Measurements from ENCODE around the gene PCDHGA4. TPM values are rescaled to one million over a fixed set of nuclear protein-coding genes. Genes with fewer than 3 reads are reported as not detected.
"Not testable (repeated sequence)": the region's sequence is repeated elsewhere in the genome, so short reads cannot be mapped to it uniquely, and the experiment has no call there.

Gene PCDHGA4
- total and polyA plus RNA-seq, 2 of the 13 experiments (the other 11 are each of a cell fraction or from before 2014, with no cell fraction given) = 0.49 to 0.58 TPM

- Histone ChIP-seq H2AFZ (ENCODE audit: low read length) (no peak overlapping the region), H3K4me3 (replicated peaks in 1 of 3; ENCODE audit: insufficient read depth in 1 of 3, low read depth in 2 of 3, low read length in 3 of 3) (no peak overlapping the region), H3K36me3 (replicated peaks in 1 of 2; ENCODE audit: control insufficient read depth in 1 of 2, insufficient read depth in 2 of 2, low read length in 2 of 2) (no peaks in the 10 kb centered on the region), H3K27me3 (ENCODE audit: control insufficient read depth in 1 of 2, insufficient read depth in 2 of 2, low read length in 2 of 2) (no peaks in the 10 kb centered on the region), H3K4me2 (ENCODE audit: low read depth, low read length) (no peak overlapping the region), H3K79me2 (ENCODE audit: insufficient read depth, low read length) (no peaks in the 10 kb centered on the region), H4K20me1 (ENCODE audit: insufficient read depth, low read length) (no peaks in the 10 kb centered on the region), H3K4me1 (ENCODE audit: insufficient read depth, low read length) (peaks cover 5% of the 10 kb centered on the region; the same call in 1 of the 2 replicates), H3K9ac (ENCODE audit: insufficient read depth, low read depth, low read length) (no peak overlapping the region), H3K9me3 (ENCODE audit: low read length) (peaks cover 51% of the 10 kb centered on the region), H3K27ac (ENCODE audit: extremely low read length, insufficient read depth, low read length) (no peak overlapping the region)
- no peak for ATAC-seq
- 64% methylated on average over 16 of the region's 21 CpGs for WGBS (ENCODE audit: low lambda C conversion rate)
- TF ChIP-seq ZNF563 (CRISPR knock-in tag; IDR thresholded peaks at IDR 0.05) = no peak
- TF ChIP-seq ZSCAN20 (CRISPR knock-in tag; IDR thresholded peaks at IDR 0.05; ENCODE audit: borderline replicate concordance) = no peak
- no peak for TF ChIP-seq MYNN (CRISPR knock-in tag; IDR thresholded peaks at IDR 0.05; ENCODE audit: low read depth)
- TF ChIP-seq FOXJ3 (CRISPR knock-in tag; IDR thresholded peaks at IDR 0.05; ENCODE audit: borderline replicate concordance) = no peak
- TF ChIP-seq ZNF446 (CRISPR knock-in tag; IDR thresholded peaks at IDR 0.05) = no peak
- TF ChIP-seq ZNF12 (CRISPR knock-in tag; IDR thresholded peaks at IDR 0.05) = no peak
- no peak for TF ChIP-seq CEBPG (CRISPR knock-in tag; IDR thresholded peaks at IDR 0.05)
- no peak for TF ChIP-seq ZSCAN9 (CRISPR knock-in tag; IDR thresholded peaks at IDR 0.05; ENCODE audit: borderline replicate concordance)
- TF ChIP-seq ZNF572 (CRISPR knock-in tag; IDR thresholded peaks at IDR 0.05) = no peak
- no peak for TF ChIP-seq RELA (CRISPR knock-in tag; IDR thresholded peaks at IDR 0.05)
- no peak for TF ChIP-seq ZNF337 (CRISPR knock-in tag; IDR thresholded peaks at IDR 0.05; ENCODE audit: borderline replicate concordance, low read depth)
- TF ChIP-seq ZNF460 (CRISPR knock-in tag; IDR thresholded peaks at IDR 0.05; ENCODE audit: borderline replicate concordance) = no peak
- TF ChIP-seq, protein P1, sequence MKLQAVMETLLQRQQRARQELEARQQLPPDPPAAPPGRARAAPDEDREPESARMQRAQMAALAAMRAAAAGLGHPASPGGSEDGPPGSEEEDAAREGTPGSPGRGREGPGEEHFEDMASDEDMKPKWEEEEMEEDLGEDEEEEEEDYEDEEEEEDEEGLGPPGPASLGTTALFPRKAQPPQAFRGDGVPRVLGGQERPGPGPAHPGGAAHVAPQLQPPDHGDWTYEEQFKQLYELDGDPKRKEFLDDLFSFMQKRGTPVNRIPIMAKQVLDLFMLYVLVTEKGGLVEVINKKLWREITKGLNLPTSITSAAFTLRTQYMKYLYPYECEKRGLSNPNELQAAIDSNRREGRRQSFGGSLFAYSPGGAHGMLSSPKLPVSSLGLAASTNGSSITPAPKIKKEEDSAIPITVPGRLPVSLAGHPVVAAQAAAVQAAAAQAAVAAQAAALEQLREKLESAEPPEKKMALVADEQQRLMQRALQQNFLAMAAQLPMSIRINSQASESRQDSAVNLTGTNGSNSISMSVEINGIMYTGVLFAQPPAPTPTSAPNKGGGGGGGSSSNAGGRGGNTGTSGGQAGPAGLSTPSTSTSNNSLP (IDR thresholded peaks at IDR 0.05; ENCODE audit: low read depth, low read length) = no peak
- TF ChIP-seq PHF5A (CRISPR knock-in tag; IDR thresholded peaks at IDR 0.05; ENCODE audit: low read depth, unreplicated experiment) = no peak
- no peak for TF ChIP-seq SRY (CRISPR knock-in tag; IDR thresholded peaks at IDR 0.05)
- no peak for TF ChIP-seq ZBTB33 (CRISPR knock-in tag; IDR thresholded peaks at IDR 0.05)
- FAIRE-seq = no peak
- in situ Hi-C loops (cut with HindIII; ENCODE audit: extremely low pct_ligation_motif_present, low pct_unique_long_range_greater_than_20kb) = no loop called here
- no peak for DNase-seq (ENCODE audit: low spot score)
- ChIA-PET POLR2A (no interaction called here), CTCF (ENCODE audit: low intra/inter-chr PET ratio, low total read pairs) (no interaction called here)
- intact Hi-C loops (cut with micrococcal nuclease; ENCODE audit: unreplicated experiment) = no loop called here
- BruUV-seq (replicated peaks) = no TSS peak
Observed at GRCh38 chr5:141393267-141393666, 38.4 kb downstream of the PCDHGA4 start.

GRCh38 chr5:141394401-141395187, 39.8 kb downstream of the PCDHGA4 start:
- CTCF ChIA-PET (ENCODE audit: low intra/inter-chr PET ratio, low total read pairs); H3K27me3 ChIP-seq (ENCODE audit: control insufficient read depth in 1 of 2, insufficient read depth in 2 of 2, low read length in 2 of 2); intact Hi-C loops (cut with micrococcal nuclease; ENCODE audit: unreplicated experiment): not testable (repeated sequence)

More at GRCh38 chr5:141394401-141395187, 39.8 kb downstream of the PCDHGA4 start:
- H3K9ac ChIP-seq (ENCODE audit: insufficient read depth, low read depth, low read length); H3K27ac ChIP-seq (ENCODE audit: extremely low read length, insufficient read depth, low read length); ATAC-seq; H2AFZ ChIP-seq (ENCODE audit: low read length); H3K4me3 ChIP-seq (replicated peaks in 1 of 3; ENCODE audit: insufficient read depth in 1 of 3, low read depth in 2 of 3, low read length in 3 of 3); H3K4me2 ChIP-seq (ENCODE audit: low read depth, low read length); H3K36me3 ChIP-seq (replicated peaks in 1 of 2; ENCODE audit: control insufficient read depth in 1 of 2, insufficient read depth in 2 of 2, low read length in 2 of 2); POLR2A ChIA-PET; BruUV-seq (replicated peaks); DNase-seq (ENCODE audit: low spot score); H3K4me1 ChIP-seq (ENCODE audit: insufficient read depth, low read length); H3K79me2 ChIP-seq (ENCODE audit: insufficient read depth, low read length); in situ Hi-C loops (cut with HindIII; ENCODE audit: extremely low pct_ligation_motif_present, low pct_unique_long_range_greater_than_20kb); FAIRE-seq; H4K20me1 ChIP-seq (ENCODE audit: insufficient read depth, low read length): not testable (repeated sequence)
- WGBS (ENCODE audit: low lambda C conversion rate) = 82% methylated on average over 23 of the region's 53 CpGs
- H3K9me3 ChIP-seq (ENCODE audit: low read length) = peaks cover 51% of the 10 kb centered on the region

Data from HepG2 (cell line).